HepG2 (cell line): ENCODE data around the gene MRPL30. TPM values are rescaled to one million over a fixed set of nuclear protein-coding genes. Genes with fewer than 3 reads are reported as not detected.
"Not testable (repeated sequence)": the region's sequence is repeated elsewhere in the genome, so short reads cannot be mapped to it uniquely, and the experiment has no call there.

Experiments
- ATAC-seq: fragments of 200-7000 bp; cut with Tn5 transposase; 3 replicates; pipeline ENCODE4 v1.9.1; 2020; ENCODE audit warnings: mild to moderate bottlenecking, moderate library complexity
- BruUV-seq: library from RNA; stranded (reverse); fragments of 400-500 nt; replicated peaks from 2 replicates; lab custom pipeline; 2021; lab: Mats Ljungman, UMichigan
- CTCF ChIA-PET: fragments of 300-600 bp; formaldehyde crosslinking; extraction: SDS; loops from one replicate; lab custom pipeline; 2021; ENCODE audit warnings: low total read pairs, inconsistent platforms, low intra/inter-chr PET ratio; lab: Yijun Ruan, JAX
- POLR2A ChIA-PET: fragments of 350-600 bp; sonication (Branson Sonifier 250); formaldehyde crosslinking; loops from one replicate; lab custom pipeline; 2020; ENCODE audit warnings: antibody characterized with exemption, inconsistent platforms; lab: Yijun Ruan, JAX
- DNase-seq: peaks from one replicate; pipeline ENCODE4 v3.0.0-alpha.2; 2015; ENCODE audit warnings: low spot score
- FAIRE-seq: peaks from 3 replicates; lab custom pipeline; 2011; peaks lifted over from hg19 to GRCh38; lab: Jason Lieb, UNC
- H2AFZ ChIP-seq: one replicate; pipeline ENCODE4 v1.6.1; 2011; ENCODE audit warnings: low read length, inconsistent platforms
- H3K27ac ChIP-seq: fragments of 300-600 bp; 3 replicates; pipeline ENCODE4 v1.8.0; 2011; ENCODE audit warnings: mixed run types, mild to moderate bottlenecking, mixed read lengths, low read length, inconsistent platforms; ENCODE audit not compliant: insufficient read depth; ENCODE audit errors: extremely low read length
- H3K27me3 ChIP-seq, 2 experiments: fragments of 200-600 bp in 1 of 2; 2 replicates in 1 of 2; 3 replicates in 1 of 2; pipeline versions ENCODE4 v1.6.0 to v1.8.0; 2011; ENCODE audit warnings: low read length in 2 of 2, mild to moderate bottlenecking in 2 of 2, moderate library complexity in 2 of 2, inconsistent platforms in 1 of 2; ENCODE audit not compliant: insufficient read depth in 2 of 2, control insufficient read depth in 1 of 2
- H3K36me3 ChIP-seq, 2 experiments: fragments of 200-600 bp in 1 of 2; replicated peaks in 1 of 2; 2 replicates in 1 of 2; 3 replicates in 1 of 2; pipeline versions ENCODE4 v1.5.1 to v1.8.0; 2011; ENCODE audit warnings: low read length in 2 of 2, inconsistent platforms in 1 of 2; ENCODE audit not compliant: insufficient read depth in 2 of 2, control insufficient read depth in 1 of 2
- H3K4me1 ChIP-seq: 2 replicates; pipeline ENCODE4 v1.5.1; 2012; ENCODE audit warnings: low read length, inconsistent platforms; ENCODE audit not compliant: insufficient read depth
- H3K4me2 ChIP-seq: 2 replicates; pipeline ENCODE4 v1.6.0; 2011; ENCODE audit warnings: low read depth, low read length, inconsistent platforms
- H3K4me3 ChIP-seq, 3 experiments: fragments of 200-600 bp in 1 of 3; sonication (generic), shearing (Covaris generic) in 1 of 3; replicated peaks in 1 of 3; 2 replicates each; pipeline ENCODE4 v1.5.1; 2011 to 2016; ENCODE audit warnings: low read length in 3 of 3, inconsistent platforms in 2 of 3, low read depth in 2 of 3, mild to moderate bottlenecking in 2 of 3, control low read depth in 1 of 3, mixed read lengths in 1 of 3; ENCODE audit not compliant: insufficient read depth in 1 of 3
- H3K79me2 ChIP-seq: one replicate; pipeline ENCODE4 v1.6.1; 2011; ENCODE audit warnings: low read length, inconsistent platforms; ENCODE audit not compliant: insufficient read depth
- H3K9ac ChIP-seq: 2 replicates; pipeline ENCODE4 v1.6.0; 2011; ENCODE audit warnings: mild to moderate bottlenecking, low read depth, low read length, inconsistent platforms; ENCODE audit not compliant: insufficient read depth
- H3K9me3 ChIP-seq: 2 replicates; pipeline ENCODE4 v1.5.1; 2012; ENCODE audit warnings: mild to moderate bottlenecking, low read length
- H4K20me1 ChIP-seq: 2 replicates; pipeline ENCODE4 v1.6.0; 2011; ENCODE audit warnings: inconsistent platforms, mild to moderate bottlenecking, low read length, moderate library complexity; ENCODE audit not compliant: insufficient read depth
- ATF7 ChIP-seq, 2 experiments: fragments of 450-650 bp in 1 of 2; sonication (generic) in 1 of 2; formaldehyde crosslinking in 1 of 2; IDR thresholded peaks; 2 replicates each; pipeline versions ENCODE4 v1.4.0 to v1.6.1; 2016 to 2020; ENCODE audit warnings: antibody characterized with exemption in 1 of 2, mild to moderate bottlenecking in 1 of 2, missing genetic modification reagents in 1 of 2
- CTCF ChIP-seq: sonication (generic); formaldehyde crosslinking; IDR thresholded peaks from 2 replicates; pipeline ENCODE4 v1.5.0; 2020; ENCODE audit warnings: mild to moderate bottlenecking, missing genetic modification reagents, moderate library complexity
- DPF2 ChIP-seq: sonication (generic); formaldehyde crosslinking; IDR thresholded peaks from 2 replicates; pipeline ENCODE4 v1.4.0; 2020; ENCODE audit warnings: mild to moderate bottlenecking, low read depth, missing genetic modification reagents, borderline replicate concordance
- MLLT10 ChIP-seq: sonication (generic); formaldehyde crosslinking; IDR thresholded peaks from 2 replicates; pipeline ENCODE4 v1.4.0; 2020; ENCODE audit warnings: missing genetic modification reagents
- ZBTB1 ChIP-seq: sonication (generic); formaldehyde crosslinking; IDR thresholded peaks from 2 replicates; pipeline ENCODE4 v1.4.0; 2020; ENCODE audit warnings: missing genetic modification reagents, borderline replicate concordance
- WGBS: methylation state at CpG from one replicate; pipeline ENCODE4 v1.1.6; 2017; ENCODE audit warnings: low lambda C conversion rate; 5-methylcytosine and 5-hydroxymethylcytosine counted together
- in situ Hi-C: cut with HindIII; loops from 2 replicates; pipeline ENCODE4 v1.10.0; 2017; ENCODE audit warnings: low pct_unique_long_range_greater_than_20kb; ENCODE audit not compliant: extremely low pct_ligation_motif_present
- intact Hi-C: fragments of 100-400 bp; cut with micrococcal nuclease; formaldehyde crosslinking; loops from one replicate; pipeline ENCODE4 v1.10.0; 2022; ENCODE audit not compliant: unreplicated experiment
- polyA plus RNA-seq, 8 experiments: library from polyadenylated mRNA; depleted of rRNA in 3 of 8; stranded (reverse) in 7 of 8; unstranded in 1 of 8; fragments of >200 nt; fragmentation: Illumina TruSeq in 4 of 8; extraction: Trizol in 4 of 8; gene quantifications; 2 replicates each; pipeline versions ENCODE4 v1.2.1 to v1.2.3, GENCODE V29; 2011 to 2016; ENCODE audit warnings: low read depth in 4 of 8, missing spikeins in 1 of 8, mixed read lengths in 1 of 8; ENCODE audit not compliant: insufficient read depth in 1 of 8
- total RNA-seq, 5 experiments: library from RNA; depleted of rRNA; stranded (reverse); fragments of >200 nt; fragmentation: Illumina TruSeq; extraction: Trizol; gene quantifications; 2 replicates each; pipeline ENCODE4 v1.2.3, GENCODE V29; 2016; ENCODE audit warnings: low read depth in 1 of 5
- TF ChIP-seq, protein P1 (sequence below): sonication (generic); formaldehyde crosslinking; IDR thresholded peaks from 2 replicates; pipeline ENCODE4 v1.5.0; 2020; ENCODE audit warnings: missing genetic modification reagents, mild to moderate bottlenecking, borderline replicate concordance

MRPL30 gene
- total and polyA plus RNA-seq, 2 of the 13 experiments (the other 11 are each of a cell fraction or from before 2014, with no cell fraction given), result 30.2 to 75.3 TPM

GRCh38 chr2:99192364-99192763 is 11.4 kb downstream of the MRPL30 start:
- POLR2A ChIA-PET; H3K27ac ChIP-seq; DNase-seq; H3K9ac ChIP-seq; H3K27me3 ChIP-seq; BruUV-seq; intact Hi-C loops; H3K79me2 ChIP-seq; in situ Hi-C loops; CTCF ChIA-PET; H2AFZ ChIP-seq; H3K4me3 ChIP-seq; FAIRE-seq; H4K20me1 ChIP-seq; ATAC-seq; TF ChIP-seq ATF7 (CRISPR knock-in tag; IDR thresholded peaks at IDR 0.05): not testable (repeated sequence)
- peaks cover 13 to 63% of the 10 kb centered on the region in 2 experiments for H3K36me3 ChIP-seq
- over 99% methylated on average over 4 of the region's 4 CpGs for WGBS
- peak; percentile 81 for TF ChIP-seq ATF7 (IDR thresholded peaks at IDR 0.05)
- TF ChIP-seq, all 625 proteins: peak for 1; not testable (repeated sequence) for 624
- H3K9me3 ChIP-seq, H3K4me1 ChIP-seq, H3K4me2 ChIP-seq: not testable (repeated sequence)

- no TSS peak for BruUV-seq
- H3K27ac ChIP-seq, result no peak overlapping the region
- WGBS, result 94% methylated on average over 6 of the region's 6 CpGs
Measured at GRCh38 chr2:99198103-99198841, 17.3 kb downstream of the MRPL30 start.

More at GRCh38 chr2:99198103-99198841, 17.3 kb downstream of the MRPL30 start:
- intact Hi-C loops (no loop called here), in situ Hi-C loops (no loop called here)
- no peak for DNase-seq
- H3K9me3 ChIP-seq, result no peaks in the 10 kb centered on the region
- no peak overlapping the region for H3K9ac ChIP-seq
- POLR2A ChIA-PET, result interaction anchor here (1.0 kb wide), 1 partner anchor 18 kb away, joined by 3 read pairs; no protein-coding TSS in a partner anchor
- ATAC-seq, result no peak
- no peaks in the 10 kb centered on the region for H3K79me2 ChIP-seq
- H3K4me2 ChIP-seq, result no peak overlapping the region
- FAIRE-seq, result no peak
- CTCF ChIA-PET, result no interaction called here
- H2AFZ ChIP-seq, result no peak overlapping the region
- peaks cover 11 to 30% of the 10 kb centered on the region in 2 experiments for H3K36me3 ChIP-seq
- TF ChIP-seq MLLT10 (CRISPR knock-in tag), result no peak
- TF ChIP-seq ZBTB1 (CRISPR knock-in tag), result no peak
- peak; percentile 37 for TF ChIP-seq CTCF (CRISPR knock-in tag)
- TF ChIP-seq, protein P1, sequence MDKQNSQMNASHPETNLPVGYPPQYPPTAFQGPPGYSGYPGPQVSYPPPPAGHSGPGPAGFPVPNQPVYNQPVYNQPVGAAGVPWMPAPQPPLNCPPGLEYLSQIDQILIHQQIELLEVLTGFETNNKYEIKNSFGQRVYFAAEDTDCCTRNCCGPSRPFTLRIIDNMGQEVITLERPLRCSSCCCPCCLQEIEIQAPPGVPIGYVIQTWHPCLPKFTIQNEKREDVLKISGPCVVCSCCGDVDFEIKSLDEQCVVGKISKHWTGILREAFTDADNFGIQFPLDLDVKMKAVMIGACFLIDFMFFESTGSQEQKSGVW (CRISPR knock-in tag), result no peak
- no peak for TF ChIP-seq DPF2
- no peaks in the 10 kb centered on the region for H4K20me1 ChIP-seq
- no peak overlapping the region for H3K4me3 ChIP-seq
- no peaks in the 10 kb centered on the region for H3K27me3 ChIP-seq
- no peaks in the 10 kb centered on the region for H3K4me1 ChIP-seq
